Left hindlimb (tissue), 1 donor: ENCODE results near the gene GASK1B.

Experiments used
- DNase-seq: peaks from one replicate; pipeline ENCODE4 v3.0.0-alpha.2; 2018

GASK1B gene

DNA sequence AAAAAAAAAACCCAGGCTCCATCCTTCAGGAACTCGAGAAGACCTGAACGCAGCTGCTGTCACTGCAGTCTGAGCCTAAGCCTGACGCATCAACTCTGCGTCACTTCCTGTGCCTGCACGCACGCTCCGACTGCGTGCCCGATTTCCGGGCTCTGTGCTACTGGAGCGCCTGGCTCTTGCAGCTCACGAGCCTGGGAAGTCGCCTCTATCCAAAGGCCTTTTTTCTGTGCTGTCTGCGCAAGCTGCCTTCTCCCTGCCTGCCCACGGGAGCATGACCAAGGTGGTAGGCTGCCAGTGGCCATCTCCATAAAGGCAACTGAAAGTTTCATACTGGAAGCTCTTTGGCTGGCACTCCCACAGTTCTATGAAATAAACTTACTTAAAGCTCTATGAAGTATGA is 9.9 kb upstream of the GASK1B start:
- DNase-seq = no peak

GRCh38 chr4:158181906-158182305 is 9.1 kb upstream of the GASK1B start:
- DNase-seq = no peak

DNA sequence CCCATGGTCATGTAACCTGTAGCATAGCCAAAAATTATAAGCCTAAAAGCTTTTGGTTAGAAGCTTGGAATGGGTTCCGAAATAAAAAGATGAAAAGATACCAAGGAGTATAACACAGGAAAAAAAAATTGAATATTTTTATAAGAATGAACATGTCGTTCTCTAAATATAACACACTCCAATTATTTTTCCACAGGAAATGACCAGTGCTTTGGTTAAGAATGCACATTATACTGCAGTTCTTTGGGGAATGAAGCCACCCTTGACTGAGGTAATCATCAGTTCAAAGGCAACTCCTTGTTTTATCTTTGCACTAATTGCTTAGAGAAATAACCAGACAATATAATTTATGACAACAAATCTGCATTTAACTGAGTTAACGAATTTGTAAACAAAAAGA is 6.6 kb upstream of the GASK1B start:
- DNase-seq = no peak

GRCh38 chr4:158176776-158177175 is 4.0 kb upstream of the GASK1B start:
- DNase-seq = no peak

DNA sequence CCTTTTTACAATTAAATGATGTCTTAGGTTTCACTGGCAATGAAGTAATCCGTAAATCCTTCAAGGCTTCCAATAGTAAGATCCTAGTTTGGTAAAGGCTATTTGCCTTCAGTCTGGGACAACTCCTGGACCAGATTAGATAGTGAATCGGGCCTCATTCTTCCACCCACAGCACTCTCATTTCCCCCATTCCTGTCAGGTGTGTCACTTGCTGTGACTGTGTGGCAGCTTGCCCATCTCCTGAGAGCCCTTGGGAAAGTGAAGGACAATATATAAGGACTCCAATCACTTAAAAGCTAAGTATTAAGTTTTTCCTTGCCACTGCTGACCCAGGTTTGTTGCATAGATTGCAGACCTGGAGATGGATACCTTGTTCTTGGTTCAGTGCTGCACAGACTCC is 3.3 kb upstream of the GASK1B start:
- no peak for DNase-seq

DNA sequence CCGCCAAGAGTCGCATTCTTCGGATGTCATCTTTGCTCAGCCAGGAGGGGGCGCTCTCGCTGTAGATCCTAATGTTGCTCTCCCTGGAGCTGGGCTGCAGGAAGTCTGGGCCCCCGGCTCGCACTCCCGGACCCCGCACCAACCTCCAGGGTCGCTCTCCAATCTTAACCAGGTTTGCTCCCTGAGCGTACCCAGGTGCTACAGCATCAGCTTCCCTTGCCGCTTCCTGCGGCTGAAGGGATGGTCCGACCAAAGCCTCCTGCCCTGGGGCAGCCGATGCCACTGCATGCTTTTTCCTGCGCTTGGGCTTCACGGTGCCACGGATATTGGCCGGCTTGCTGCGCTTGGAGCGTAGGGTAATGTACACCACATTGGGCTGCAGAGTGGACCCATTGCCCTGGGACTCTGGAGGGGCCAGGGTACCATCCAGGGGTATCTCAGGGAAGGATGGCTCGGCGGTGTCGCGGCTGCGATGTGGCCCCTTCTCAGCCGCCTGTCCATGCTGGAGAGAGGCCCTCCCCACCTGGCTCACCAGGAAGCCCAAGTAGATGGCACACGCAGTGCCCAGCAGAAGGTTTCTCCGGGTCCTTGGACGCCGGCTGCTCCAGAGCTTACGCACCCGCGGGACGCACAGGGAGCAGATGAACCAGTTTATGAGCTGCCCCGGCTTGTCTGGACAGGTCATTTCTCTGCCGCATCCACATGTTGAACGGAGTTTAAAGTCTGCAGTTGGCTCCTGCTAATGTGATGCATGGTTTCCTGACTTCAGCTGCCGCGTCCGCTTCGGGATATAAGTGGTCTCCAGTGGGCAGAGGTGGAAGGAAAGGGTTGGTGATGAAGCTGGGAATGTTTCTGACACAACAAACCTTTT is 1.9 kb downstream of the GASK1B start:
- peak; percentile 54 for DNase-seq

- DNase-seq = peak; percentile 55
Measured at GRCh38 chr4:158169931-158170690, 2.7 kb downstream of the GASK1B start.

- DNase-seq = no peak
Measured at GRCh38 chr4:158169506-158169905, 3.3 kb downstream of the GASK1B start.

- no peak for DNase-seq
Measured at GRCh38 chr4:158168606-158169005, 4.2 kb downstream of the GASK1B start.

GRCh38 chr4:158166701-158167100 is 6.1 kb downstream of the GASK1B start:
- DNase-seq = no peak

- no peak for DNase-seq
Measured at GRCh38 chr4:158164768-158165213, 8.0 kb downstream of the GASK1B start.

DNA sequence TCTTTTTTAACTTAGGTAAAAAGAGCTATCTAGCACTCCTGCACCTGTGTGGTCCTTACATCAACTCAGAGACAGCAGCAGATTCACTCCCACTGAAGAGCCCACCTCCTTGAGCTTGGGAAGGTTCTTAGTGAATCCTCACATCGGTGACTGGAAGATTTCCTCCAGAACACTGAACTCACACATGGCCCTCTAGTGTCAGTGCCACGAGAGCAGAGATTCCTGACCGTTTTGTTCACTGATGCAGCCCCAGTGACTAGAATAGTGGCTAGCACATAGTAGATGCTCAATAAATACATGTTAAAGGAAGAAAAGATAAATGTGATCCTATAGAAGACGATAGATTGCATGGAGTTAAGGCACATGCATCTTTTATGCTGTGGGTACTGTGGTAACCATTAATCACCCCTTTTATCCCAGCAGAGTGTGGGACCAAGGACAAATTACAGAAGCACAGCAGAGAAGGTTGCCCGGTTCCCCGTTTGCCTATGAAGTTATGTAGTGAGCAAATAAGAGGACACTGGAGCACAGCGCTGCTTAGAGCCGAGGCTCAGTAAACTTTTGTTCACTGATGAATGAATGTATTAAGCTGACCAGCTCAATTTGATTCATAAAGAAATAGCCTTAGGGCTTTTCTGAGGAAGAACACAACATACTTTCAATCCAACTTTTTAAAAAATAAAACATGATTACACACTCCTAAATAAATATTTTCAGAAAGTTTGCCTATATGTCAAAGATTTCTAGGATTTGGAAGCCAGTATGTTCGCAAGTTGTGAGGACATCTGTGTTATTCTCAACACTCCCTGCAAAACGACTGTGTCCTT is 8.7 kb downstream of the GASK1B start:
- no peak for DNase-seq

GRCh38 chr4:158162631-158163030 is 10.2 kb downstream of the GASK1B start:
- DNase-seq = no peak

GRCh38 chr4:158161551-158162354 is 11.1 kb downstream of the GASK1B start:
- no peak for DNase-seq

GRCh38 chr4:158159718-158160094 is 13.1 kb downstream of the GASK1B start:
- DNase-seq = no peak

GRCh38 chr4:158159054-158159717 is 13.6 kb downstream of the GASK1B start:
- DNase-seq = no peak

DNA sequence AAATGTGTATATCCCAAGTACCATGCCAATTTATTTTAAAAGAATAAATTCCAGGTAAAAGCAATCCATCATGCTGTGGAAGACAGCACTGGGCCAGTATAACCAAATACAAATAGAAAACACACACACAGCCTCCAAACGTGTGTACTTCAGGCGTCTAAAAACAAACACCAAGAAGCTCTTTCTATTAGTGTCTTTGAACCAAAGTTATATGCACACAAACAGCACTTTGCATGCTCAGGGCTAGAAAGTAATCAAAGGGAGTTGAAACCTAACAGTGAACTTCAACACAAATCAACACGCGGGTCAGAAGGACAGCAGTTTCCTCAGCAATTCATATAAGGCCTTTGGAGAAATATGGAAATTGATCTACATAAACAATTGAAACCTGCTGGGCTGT is 15.4 kb downstream of the GASK1B start:
- no peak for DNase-seq

DNA sequence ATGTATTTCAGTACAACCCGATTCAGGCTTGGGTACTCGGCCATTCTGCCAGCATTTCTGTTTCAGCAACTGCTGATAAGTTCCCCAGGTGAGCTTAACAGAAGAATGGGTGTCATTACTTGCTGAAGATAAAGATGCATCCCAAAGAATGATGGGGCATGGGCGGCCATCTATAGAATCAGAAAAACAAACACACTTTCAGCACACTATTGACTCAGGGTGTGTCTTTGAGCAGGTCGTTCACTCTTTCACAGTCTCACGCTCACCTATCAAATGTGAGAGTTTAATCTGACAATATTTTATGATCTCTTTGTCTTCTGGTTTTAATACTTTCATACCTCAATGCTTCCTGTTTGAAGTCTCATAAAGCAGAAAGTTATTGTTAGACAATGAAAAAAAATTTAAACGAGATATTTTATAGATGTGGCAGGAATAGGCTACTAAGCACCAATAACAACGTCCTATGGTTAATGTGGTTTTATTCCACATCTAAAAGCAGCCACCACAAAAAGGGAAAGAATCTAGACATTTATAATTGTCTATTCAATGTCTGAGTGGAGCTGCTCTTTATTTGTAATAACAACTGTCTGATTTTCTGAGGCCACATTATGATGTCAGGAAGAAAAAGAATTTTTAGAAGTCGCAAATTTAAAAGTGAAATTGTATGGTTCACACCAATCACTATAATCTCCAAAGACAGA is 17.0 kb downstream of the GASK1B start:
- DNase-seq = no peak

- no peak for DNase-seq
Measured at GRCh38 chr4:158147151-158147550, 25.7 kb downstream of the GASK1B start.

- DNase-seq = no peak
Measured at GRCh38 chr4:158146736-158147135, 26.1 kb downstream of the GASK1B start.

- DNase-seq = no peak
Measured at GRCh38 chr4:158139086-158139485, 33.7 kb downstream of the GASK1B start.
